Esophagus squamous epithelium (tissue), 5 donors: ENCODE data around the gene APOL4. TPM values are rescaled to one million over a fixed set of nuclear protein-coding genes. Genes with fewer than 3 reads are reported as not detected.
"Not testable (repeated sequence)": the region's sequence is repeated elsewhere in the genome, so short reads cannot be mapped to it uniquely, and the experiment has no call there.

ENCODE experiments used
- DNase-seq: peaks from one replicate; lab custom pipeline; 2025; lab: John Stamatoyannopoulos, UW
- H3K27ac ChIP-seq, 4 donors: fragments of 200-600 bp; sonication (generic); one replicate each; pipeline ENCODE4 v1.5.1; 2016 to 2019; ENCODE audit warnings: mild to moderate bottlenecking in 1 of 4
- H3K27me3 ChIP-seq, 4 donors: fragments of 200-600 bp; sonication (generic); 1 replicate in 3 of 4; 2 replicates in 1 of 4; pipeline versions ENCODE4 v1.5.1 to v1.6.0; 2017 to 2021; ENCODE audit warnings: antibody characterized with exemption in 1 of 4
- H3K36me3 ChIP-seq, 3 donors: fragments of 200-600 bp; sonication (generic); one replicate each; pipeline ENCODE4 v1.5.1; 2016 to 2019
- H3K4me1 ChIP-seq, 3 donors: fragments of 200-600 bp; sonication (generic); one replicate each; pipeline ENCODE4 v1.5.1; 2017 to 2019
- H3K4me3 ChIP-seq, 4 donors: fragments of 200-600 bp; sonication (generic); 1 replicate in 3 of 4; 2 replicates in 1 of 4; pipeline ENCODE4 v1.5.1; 2016 to 2019; ENCODE audit warnings: mild to moderate bottlenecking in 2 of 4, moderate library complexity in 1 of 4
- H3K9me3 ChIP-seq, 3 donors: fragments of 200-600 bp; sonication (generic); one replicate each; pipeline ENCODE4 v1.5.1; 2016 to 2019
- CTCF ChIP-seq, 6 experiments: fragments of 450-650 bp in 4 of 6; fragments of 200-600 bp in 2 of 6; sonication (generic) in 2 of 6; IDR thresholded peaks; one replicate each; pipeline ENCODE4 v1.5.1; 2016 to 2019; ENCODE audit warnings: antibody characterized with exemption in 6 of 6, mild to moderate bottlenecking in 4 of 6, moderate library complexity in 4 of 6
- POLR2A ChIP-seq, 4 donors: fragments of 450-650 bp; IDR thresholded peaks; one replicate each; pipeline ENCODE4 v1.6.1; 2017; ENCODE audit warnings: antibody characterized with exemption in 4 of 4, mild to moderate bottlenecking in 4 of 4, moderate library complexity in 3 of 4
- WGBS, 2 donors: methylation state at CpG; one replicate each; pipeline ENCODE4 v1.1.5; 2018; 5-methylcytosine and 5-hydroxymethylcytosine counted together
- intact Hi-C: fragments of 100-400 bp; cut with DNase I; formaldehyde crosslinking; loops from one replicate; pipeline ENCODE4 v1.15.0; 2022
- total RNA-seq, 4 donors: library from RNA; depleted of rRNA; stranded (reverse); fragments of >200 nt; gene quantifications; one replicate each; pipeline ENCODE4 v1.1.0, GENCODE V29; 2016
- donor health status: DM: yes; HTN: yes; CAD: no.

Gene APOL4
- total RNA-seq, 4 donors from 2014 or later, result 0.45 to 10.3 (median 2.1) TPM

- no peak for TF ChIP-seq CTCF (IDR thresholded peaks at IDR 0.05)
- no peak for TF ChIP-seq POLR2A (IDR thresholded peaks at IDR 0.05)
- no peak for DNase-seq
- H3K27ac ChIP-seq, result no peak overlapping the region
- peaks cover 8 to 58% (median 9%) of the 10 kb centered on the region in 3 donors for H3K4me1 ChIP-seq
- peak overlapping the region in 1 of 4 donors; percentile 52 for H3K4me3 ChIP-seq
- intact Hi-C loops, result no loop called here
- H3K36me3 ChIP-seq, result no peaks in the 10 kb centered on the region
- 57% methylated on average over 4 to 6 of the region's 8 CpGs for WGBS, 2 donors
- H3K27me3 ChIP-seq, result no peaks in the 10 kb centered on the region
- H3K9me3 ChIP-seq, result no peaks in the 10 kb centered on the region
These were observed 2.5 kb upstream of the APOL4 start for GRCh38 chr22:36204001-36204631.

- intact Hi-C loops, DNase-seq, H3K9me3 ChIP-seq, H3K36me3 ChIP-seq, H3K27me3 ChIP-seq: not testable (repeated sequence)
- WGBS, 2 donors, result 31 to 44% methylated on average over 7 of the region's 7 CpGs
- Histone ChIP-seq H3K4me3 (peak overlapping the region in 1 of 4 donors; percentile 52), H3K4me1 (peaks cover 8 to 63% (median 9%) of the 10 kb centered on the region in 3 donors), H3K27ac (peak overlapping the region in 2 of 4 donors; percentile 64 to 78)
These were observed 1.8 kb upstream of the APOL4 start for GRCh38 chr22:36203441-36203840.

- intact Hi-C loops, H3K9me3 ChIP-seq, H3K36me3 ChIP-seq, DNase-seq, H3K27me3 ChIP-seq: not testable (repeated sequence)
- H3K27ac ChIP-seq, result peak overlapping the region in 3 of 4 donors; percentile 63 to 78 (median 64)
- peaks cover 8 to 63% (median 9%) of the 10 kb centered on the region in 3 donors for H3K4me1 ChIP-seq
- TF ChIP-seq CTCF (IDR thresholded peaks at IDR 0.05), result peak in 2 of 6 experiments; percentile 16 to 31
- 10 to 22% methylated on average over 5 to 7 of the region's 8 CpGs for WGBS, 2 donors
- H3K4me3 ChIP-seq, result peak overlapping the region in 2 of 4 donors; percentile 7 to 52
These were observed 1.3 kb upstream of the APOL4 start for GRCh38 chr22:36202906-36203305.

- DNase-seq, H3K36me3 ChIP-seq, intact Hi-C loops, H3K9me3 ChIP-seq, H3K27me3 ChIP-seq, H3K4me3 ChIP-seq: not testable (repeated sequence)
- no CpG with 5 or more reads among the region's 5 CpGs for WGBS, 2 donors
- Histone ChIP-seq H3K27ac (peak overlapping the region in 1 of 4 donors; percentile 51), H3K4me1 (peaks cover 9 to 73% (median 18%) of the 10 kb centered on the region in 3 donors)
These were observed 584 bp downstream of the APOL4 start for GRCh38 chr22:36201025-36201424.

GRCh38 chr22:36199001-36199551 is 2.5 kb downstream of the APOL4 start:
- Histone ChIP-seq H3K27ac (no peak overlapping the region), H3K4me1 (peaks cover 9 to 71% (median 18%) of the 10 kb centered on the region in 3 donors)

More at GRCh38 chr22:36199001-36199551, 2.5 kb downstream of the APOL4 start:
- no peaks in the 10 kb centered on the region for H3K9me3 ChIP-seq
- DNase-seq, result no peak
- no peaks in the 10 kb centered on the region for H3K27me3 ChIP-seq
- intact Hi-C loops, result loop anchor here (10.0 kb wide), 1 partner anchor 76 kb away; no protein-coding TSS in a partner anchor
- TF ChIP-seq CTCF (IDR thresholded peaks at IDR 0.05) (no peak), POLR2A (IDR thresholded peaks at IDR 0.05) (no peak)
- WGBS, 2 donors, result 50 to 77% methylated on average over 2 to 4 of the region's 5 CpGs
- H3K4me3 ChIP-seq, result no peak overlapping the region
- no peaks in the 10 kb centered on the region for H3K36me3 ChIP-seq
